Mesothelial cell of epicardium (in vitro differentiated cells): ENCODE data around the gene SMARCE1. TPM values are rescaled to one million over a fixed set of nuclear protein-coding genes. Genes with fewer than 3 reads are reported as not detected.

Source experiments
- DNase-seq, 2 experiments: peaks; one replicate each; pipeline ENCODE4 v3.0.0; 2021; ENCODE audit warnings: low spot score in 2 of 2; ENCODE audit not compliant: unreplicated experiment in 2 of 2
- H3K27ac Mint-ChIP-seq: 2 replicates; pipeline ENCODE4 v1.8.0; 2021; ENCODE audit warnings: mixed read lengths
- H3K27me3 Mint-ChIP-seq: 2 replicates; pipeline ENCODE4 v1.8.0; 2021; ENCODE audit warnings: low read depth, mixed read lengths
- H3K36me3 Mint-ChIP-seq: 2 replicates; pipeline ENCODE4 v1.8.0; 2021; ENCODE audit warnings: mixed read lengths
- H3K4me1 Mint-ChIP-seq: 2 replicates; pipeline ENCODE4 v1.8.0; 2021; ENCODE audit warnings: mixed read lengths
- H3K4me3 Mint-ChIP-seq: 2 replicates; pipeline ENCODE4 v1.8.0; 2021; ENCODE audit warnings: mild to moderate bottlenecking, moderate library complexity, mixed read lengths
- H3K9me3 Mint-ChIP-seq: 2 replicates; pipeline ENCODE4 v1.8.0; 2021; ENCODE audit warnings: mixed read lengths
- CTCF ChIP-seq: fragments of 200-600 bp; sonication (generic); IDR thresholded peaks from one replicate; pipeline ENCODE4 v1.5.0; 2021; ENCODE audit warnings: antibody characterized with exemption; ENCODE audit not compliant: unreplicated experiment
- total RNA-seq: library from RNA; stranded (reverse); gene quantifications from 3 replicates; pipeline ENCODE4 v1.2.1, GENCODE V29; 2021

Gene SMARCE1
- total RNA-seq, 1 donor from 2014 or later = 163 TPM

GRCh38 chr17:40614431-40615067 lies 33.1 kb downstream of the SMARCE1 start:
- Mint-ChIP-seq H3K4me1 (no peaks in the 10 kb centered on the region), H3K27ac (no peak overlapping the region), H3K36me3 (no peaks in the 10 kb centered on the region), H3K9me3 (no peaks in the 10 kb centered on the region), H3K4me3 (no peak overlapping the region), H3K27me3 (peaks cover 15% of the 10 kb centered on the region)
- DNase-seq = no peak
- TF ChIP-seq CTCF = no peak

GRCh38 chr17:40613467-40614154 lies 34.0 kb downstream of the SMARCE1 start:
- H3K27ac Mint-ChIP-seq = no peak overlapping the region
- DNase-seq = no peak
- H3K4me3 Mint-ChIP-seq = no peak overlapping the region
- H3K27me3 Mint-ChIP-seq = peaks cover 15% of the 10 kb centered on the region
- H3K4me1 Mint-ChIP-seq = no peaks in the 10 kb centered on the region
- no peaks in the 10 kb centered on the region for H3K36me3 Mint-ChIP-seq
- H3K9me3 Mint-ChIP-seq = no peaks in the 10 kb centered on the region
- no peak for TF ChIP-seq CTCF

- H3K27me3 Mint-ChIP-seq = peaks cover 15% of the 10 kb centered on the region
- no peaks in the 10 kb centered on the region for H3K9me3 Mint-ChIP-seq
- no peak overlapping the region for H3K4me3 Mint-ChIP-seq
- peaks cover 6% of the 10 kb centered on the region for H3K4me1 Mint-ChIP-seq
- H3K27ac Mint-ChIP-seq = no peak overlapping the region
- TF ChIP-seq CTCF = no peak
- H3K36me3 Mint-ChIP-seq = no peaks in the 10 kb centered on the region
- no peak for DNase-seq
These were observed 34.9 kb downstream of the SMARCE1 start for GRCh38 chr17:40612599-40613244.

GRCh38 chr17:40611840-40612474 lies 35.7 kb downstream of the SMARCE1 start:
- H3K9me3 Mint-ChIP-seq = no peaks in the 10 kb centered on the region
- H3K4me3 Mint-ChIP-seq = no peak overlapping the region
- H3K27ac Mint-ChIP-seq = no peak overlapping the region
- DNase-seq = no peak
- H3K27me3 Mint-ChIP-seq = peaks cover 15% of the 10 kb centered on the region
- H3K4me1 Mint-ChIP-seq = peaks cover 14% of the 10 kb centered on the region
- TF ChIP-seq CTCF = no peak
- no peaks in the 10 kb centered on the region for H3K36me3 Mint-ChIP-seq

- peaks cover 21% of the 10 kb centered on the region for H3K4me1 Mint-ChIP-seq
- TF ChIP-seq CTCF = no peak
- no peaks in the 10 kb centered on the region for H3K9me3 Mint-ChIP-seq
- H3K27me3 Mint-ChIP-seq = peaks cover 9% of the 10 kb centered on the region
- H3K36me3 Mint-ChIP-seq = no peaks in the 10 kb centered on the region
- no peak overlapping the region for H3K27ac Mint-ChIP-seq
- DNase-seq = no peak
- no peak overlapping the region for H3K4me3 Mint-ChIP-seq
These were observed 37.3 kb downstream of the SMARCE1 start for GRCh38 chr17:40610359-40610758.
